SK-N-SH (cell line): ENCODE measurements around the gene IPCEF1. TPM values are rescaled to one million over a fixed set of nuclear protein-coding genes. Genes with fewer than 3 reads are reported as not detected.

Source experiments
- CTCF ChIA-PET: fragments of 300-600, 350-600 bp; formaldehyde crosslinking; extraction: SDS; loops from one replicate; lab custom pipeline; 2021; lab: Yijun Ruan, JAX
- POLR2A ChIA-PET: fragments of 350-600 bp; sonication (Branson Sonifier 250); formaldehyde crosslinking; extraction: SDS; loops from one replicate; lab custom pipeline; 2020; ENCODE audit warnings: antibody characterized with exemption, inconsistent platforms; lab: Yijun Ruan, JAX
- DNase-seq: peaks from one replicate; pipeline ENCODE4 v3.0.0; 2012
- H2AFZ ChIP-seq: fragments of 200-600 bp; sonication (generic); 2 replicates; pipeline ENCODE4 v1.8.1; 2016; ENCODE audit warnings: antibody characterized with exemption, mild to moderate bottlenecking, low read depth
- H3F3A ChIP-seq: fragments of 200-600 bp; sonication (generic); replicated peaks from 2 replicates; pipeline ENCODE3; 2016; ENCODE audit warnings: antibody characterized with exemption, mild to moderate bottlenecking; ENCODE audit not compliant: insufficient read depth
- H3K27ac ChIP-seq, 2 experiments: fragments of 200-500 bp in 1 of 2; fragments of 200-600 bp in 1 of 2; sonication (Bioruptor generic) in 1 of 2; sonication (generic), shearing (Covaris generic) in 1 of 2; 2 replicates each; pipeline versions ENCODE4 v1.5.1 to v1.6.1; 2014 to 2016; ENCODE audit warnings: low read depth in 2 of 2, inconsistent platforms in 1 of 2, low read length in 1 of 2, mild to moderate bottlenecking in 1 of 2, mixed read lengths in 1 of 2
- H3K27me3 ChIP-seq: fragments of 200-600 bp; sonication (generic), shearing (Covaris generic); 2 replicates; pipeline ENCODE4 v1.6.1; 2016; ENCODE audit warnings: mixed run types; ENCODE audit not compliant: insufficient read depth
- H3K36me3 ChIP-seq, 2 experiments: fragments of 200-500 bp in 1 of 2; fragments of 200-600 bp in 1 of 2; sonication (Bioruptor generic) in 1 of 2; sonication (generic) in 1 of 2; replicated peaks in 1 of 2; 2 replicates each; pipeline versions ENCODE3 to v1.5.1; 2014 to 2016; ENCODE audit warnings: low read length in 1 of 2, mild to moderate bottlenecking in 1 of 2; ENCODE audit not compliant: insufficient read depth in 2 of 2, control insufficient read depth in 1 of 2
- H3K4me1 ChIP-seq, 2 experiments: fragments of 200-500 bp in 1 of 2; fragments of 200-600 bp in 1 of 2; sonication (Bioruptor generic) in 1 of 2; sonication (generic), shearing (Covaris generic) in 1 of 2; 2 replicates each; pipeline versions ENCODE4 v1.5.1 to v1.6.1; 2014 to 2016; ENCODE audit warnings: low read depth in 1 of 2, low read length in 1 of 2, mixed run types in 1 of 2; ENCODE audit not compliant: insufficient read depth in 2 of 2, control insufficient read depth in 1 of 2
- H3K4me2 ChIP-seq: fragments of 200-600 bp; sonication (generic), shearing (Covaris generic); 2 replicates; pipeline ENCODE4 v1.6.1; 2017; ENCODE audit warnings: mixed run types
- H3K4me3 ChIP-seq, 2 experiments: fragments of 200-500 bp in 1 of 2; fragments of 200-600 bp in 1 of 2; sonication (Bioruptor generic) in 1 of 2; sonication (generic), shearing (Covaris generic) in 1 of 2; 2 replicates each; pipeline versions ENCODE4 v1.5.1 to v1.8.1; 2014 to 2016; ENCODE audit warnings: low read depth in 2 of 2, inconsistent platforms in 1 of 2, low read length in 1 of 2, mild to moderate bottlenecking in 1 of 2, mixed read lengths in 1 of 2, moderate library complexity in 1 of 2
- H3K79me2 ChIP-seq: fragments of 200-600 bp; sonication (generic); 2 replicates; pipeline ENCODE4 v1.8.1; 2017; ENCODE audit warnings: mild to moderate bottlenecking; ENCODE audit not compliant: insufficient read depth
- H3K9ac ChIP-seq: fragments of 200-600 bp; sonication (generic); 2 replicates; pipeline ENCODE4 v1.6.1; 2017; ENCODE audit warnings: mixed run types
- H3K9me2 ChIP-seq: fragments of 200-600 bp; sonication (generic); 2 replicates; pipeline ENCODE4 v1.6.1; 2017; ENCODE audit warnings: mixed run types
- H3K9me3 ChIP-seq: fragments of 200-600 bp; sonication (generic); 2 replicates; pipeline ENCODE4 v1.6.1; 2017; ENCODE audit warnings: mixed run types, mild to moderate bottlenecking, moderate library complexity
- H4K20me1 ChIP-seq: fragments of 200-600 bp; sonication (generic); 2 replicates; pipeline ENCODE4 v1.6.1; 2017; ENCODE audit warnings: mild to moderate bottlenecking, mixed run types; ENCODE audit not compliant: insufficient read depth
- CTCF ChIP-seq: fragments of 200-600 bp; sonication (generic); IDR thresholded peaks from 2 replicates; pipeline ENCODE4 v1.6.1; 2017; ENCODE audit warnings: antibody characterized with exemption, mild to moderate bottlenecking, moderate library complexity
- ELF1 ChIP-seq: IDR thresholded peaks from 2 replicates; pipeline ENCODE4 v1.4.0; 2012
- EP300 ChIP-seq, 2 experiments: IDR thresholded peaks; 2 replicates each; pipeline versions ENCODE4 v1.4.0 to v1.6.1; 2012; ENCODE audit warnings: borderline replicate concordance in 1 of 2, low read depth in 1 of 2, low read length in 1 of 2
- FOXM1 ChIP-seq: IDR thresholded peaks from 2 replicates; pipeline ENCODE4 v1.4.0; 2012; ENCODE audit warnings: low read depth, mild to moderate bottlenecking
- MAX ChIP-seq: IDR thresholded peaks from 2 replicates; pipeline ENCODE4 v1.4.0; 2012; ENCODE audit warnings: low read depth
- MXI1 ChIP-seq: IDR thresholded peaks from 2 replicates; pipeline ENCODE4 v1.6.1; 2012; ENCODE audit warnings: mild to moderate bottlenecking, low read depth, low read length, improper control_type of control experiment
- NFIC ChIP-seq: IDR thresholded peaks from 2 replicates; pipeline ENCODE4 v1.4.0; 2012; ENCODE audit warnings: borderline replicate concordance
- RXRA ChIP-seq: IDR thresholded peaks from 2 replicates; pipeline ENCODE4 v1.4.0; 2012; ENCODE audit warnings: low read depth, mild to moderate bottlenecking, borderline replicate concordance
- SMC3 ChIP-seq: IDR thresholded peaks from 2 replicates; pipeline ENCODE4 v1.6.1; 2012; ENCODE audit warnings: low read depth, low read length, improper control_type of control experiment
- TCF12 ChIP-seq: IDR thresholded peaks from 2 replicates; pipeline ENCODE4 v1.4.0; 2012
- ZBTB33 ChIP-seq: IDR thresholded peaks from 2 replicates; pipeline ENCODE4 v1.4.0; 2012; ENCODE audit warnings: low read depth, borderline replicate concordance
- WGBS: methylation state at CpG from one replicate; pipeline ENCODE4 v1.1.6; 2017; ENCODE audit warnings: low lambda C conversion rate; 5-methylcytosine and 5-hydroxymethylcytosine counted together
- polyA plus RNA-seq, 3 experiments: library from polyadenylated mRNA; depleted of rRNA; stranded (reverse); fragments of >200 nt; gene quantifications; 2 replicates each; pipeline ENCODE4 v1.2.3, GENCODE V29; 2012
- TF ChIP-seq, protein P1 (sequence below): IDR thresholded peaks from 2 replicates; pipeline ENCODE4 v1.6.1; 2012; ENCODE audit warnings: mild to moderate bottlenecking, low read depth, low read length, moderate library complexity

Gene IPCEF1
- polyA plus RNA-seq, 1 of the 3 experiments (the other 2 are of a cell fraction) = not detected

- TF ChIP-seq, protein P1, sequence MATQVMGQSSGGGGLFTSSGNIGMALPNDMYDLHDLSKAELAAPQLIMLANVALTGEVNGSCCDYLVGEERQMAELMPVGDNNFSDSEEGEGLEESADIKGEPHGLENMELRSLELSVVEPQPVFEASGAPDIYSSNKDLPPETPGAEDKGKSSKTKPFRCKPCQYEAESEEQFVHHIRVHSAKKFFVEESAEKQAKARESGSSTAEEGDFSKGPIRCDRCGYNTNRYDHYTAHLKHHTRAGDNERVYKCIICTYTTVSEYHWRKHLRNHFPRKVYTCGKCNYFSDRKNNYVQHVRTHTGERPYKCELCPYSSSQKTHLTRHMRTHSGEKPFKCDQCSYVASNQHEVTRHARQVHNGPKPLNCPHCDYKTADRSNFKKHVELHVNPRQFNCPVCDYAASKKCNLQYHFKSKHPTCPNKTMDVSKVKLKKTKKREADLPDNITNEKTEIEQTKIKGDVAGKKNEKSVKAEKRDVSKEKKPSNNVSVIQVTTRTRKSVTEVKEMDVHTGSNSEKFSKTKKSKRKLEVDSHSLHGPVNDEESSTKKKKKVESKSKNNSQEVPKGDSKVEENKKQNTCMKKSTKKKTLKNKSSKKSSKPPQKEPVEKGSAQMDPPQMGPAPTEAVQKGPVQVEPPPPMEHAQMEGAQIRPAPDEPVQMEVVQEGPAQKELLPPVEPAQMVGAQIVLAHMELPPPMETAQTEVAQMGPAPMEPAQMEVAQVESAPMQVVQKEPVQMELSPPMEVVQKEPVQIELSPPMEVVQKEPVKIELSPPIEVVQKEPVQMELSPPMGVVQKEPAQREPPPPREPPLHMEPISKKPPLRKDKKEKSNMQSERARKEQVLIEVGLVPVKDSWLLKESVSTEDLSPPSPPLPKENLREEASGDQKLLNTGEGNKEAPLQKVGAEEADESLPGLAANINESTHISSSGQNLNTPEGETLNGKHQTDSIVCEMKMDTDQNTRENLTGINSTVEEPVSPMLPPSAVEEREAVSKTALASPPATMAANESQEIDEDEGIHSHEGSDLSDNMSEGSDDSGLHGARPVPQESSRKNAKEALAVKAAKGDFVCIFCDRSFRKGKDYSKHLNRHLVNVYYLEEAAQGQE = no peak
- no peak for TF ChIP-seq MXI1
- TF ChIP-seq ELF1 = no peak
- TF ChIP-seq, all 33 proteins: peak for 0
Measured at GRCh38 chr6:154274168-154274567, 82.4 kb downstream of the IPCEF1 start (continued).

GRCh38 chr6:154268486-154268885, 88.1 kb downstream of the IPCEF1 start:
- CTCF ChIA-PET = no interaction called here
- DNase-seq = no peak
- Histone ChIP-seq H3K4me2 (no peak overlapping the region), H2AFZ (no peak overlapping the region), H4K20me1 (no peaks in the 10 kb centered on the region), H3K27me3 (no peaks in the 10 kb centered on the region), H3K36me3 (no peaks in the 10 kb centered on the region), H3K4me1 (no peaks in the 10 kb centered on the region), H3K27ac (no peak overlapping the region), H3K79me2 (no peaks in the 10 kb centered on the region), H3F3A (no peaks in the 10 kb centered on the region), H3K9me3 (no peaks in the 10 kb centered on the region), H3K9me2 (no peaks in the 10 kb centered on the region), H3K9ac (no peak overlapping the region), H3K4me3 (no peak overlapping the region)
- WGBS = 75% methylated on average over 3 of the region's 3 CpGs
- POLR2A ChIA-PET = no interaction called here
- TF ChIP-seq ZBTB33 (no peak), EP300 (IDR thresholded peaks at IDR 0.05; ENCODE audit: borderline replicate concordance in 1 of 2, low read depth in 1 of 2, low read length in 1 of 2) (no peak), CTCF (no peak), RXRA (no peak), TCF12 (no peak), ELF1 (no peak), NFIC (no peak), SMC3 (no peak), FOXM1 (no peak), MAX (no peak)
- TF ChIP-seq, protein P1 = no peak
